Prostate gland (tissue), 2 donors: ENCODE results near the gene TPD52L1. TPM values are rescaled to one million over a fixed set of nuclear protein-coding genes. Genes with fewer than 3 reads are reported as not detected.

Experiments used
- DNase-seq: peaks from one replicate; pipeline ENCODE4 v3.0.0-alpha.2; 2019; ENCODE audit warnings: low spot score
- H3K27ac ChIP-seq, 2 donors: fragments of 200-600 bp; sonication (generic); 2 replicates each; pipeline ENCODE4 v1.5.1; 2017 to 2019
- H3K27me3 ChIP-seq: fragments of 200-600 bp; sonication (generic); replicated peaks from 2 replicates; pipeline ENCODE4 v1.5.1; 2019; ENCODE audit not compliant: insufficient read depth
- H3K36me3 ChIP-seq, 2 donors: fragments of 200-600 bp; sonication (generic); 1 replicate in 1 of 2; 2 replicates in 1 of 2; pipeline versions ENCODE4 v1.5.1 to v1.8.1; 2017 to 2019
- H3K4me1 ChIP-seq: fragments of 200-600 bp; sonication (generic); replicated peaks from 2 replicates; pipeline ENCODE4 v1.5.1; 2019
- H3K4me3 ChIP-seq, 2 donors: fragments of 200-600 bp; sonication (generic); 2 replicates each; pipeline ENCODE4 v1.5.1; 2017 to 2019
- H3K9me3 ChIP-seq: fragments of 200-600 bp; sonication (generic); 2 replicates; pipeline ENCODE4 v1.5.1; 2017
- CTCF ChIP-seq, 4 experiments: fragments of 200-600 bp in 2 of 4; fragments of 450-650 bp in 2 of 4; sonication (generic) in 2 of 4; IDR thresholded peaks; 1 replicate in 3 of 4; 2 replicates in 1 of 4; pipeline ENCODE4 v1.5.1; 2016 to 2019; ENCODE audit warnings: antibody characterized with exemption in 4 of 4, mild to moderate bottlenecking in 2 of 4, moderate library complexity in 2 of 4
- POLR2A ChIP-seq: fragments of 450-650 bp; IDR thresholded peaks from one replicate; pipeline ENCODE4 v1.6.1; 2016; ENCODE audit warnings: antibody characterized with exemption, mild to moderate bottlenecking
- POLR2AphosphoS5 ChIP-seq: sonication (generic); formaldehyde crosslinking; IDR thresholded peaks from one replicate; pipeline ENCODE4 v1.6.1; 2017; ENCODE audit warnings: antibody characterized with exemption
- WGBS: methylation state at CpG from one replicate; pipeline ENCODE4 v1.1.5; 2018; 5-methylcytosine and 5-hydroxymethylcytosine counted together
- intact Hi-C: fragments of 100-400 bp; cut with DNase I; formaldehyde crosslinking; loops from one replicate; pipeline ENCODE4 v1.14.2; 2022
- total RNA-seq, 2 donors: library from RNA; depleted of rRNA; stranded (reverse); fragments of >200 nt; gene quantifications; one replicate each; pipeline ENCODE4 v1.1.0, GENCODE V29; 2016

Gene TPD52L1
- total RNA-seq, 2 donors from 2014 or later: 63.9 to 105 TPM

- no peaks in the 10 kb centered on the region for H3K4me1 ChIP-seq
- no peaks in the 10 kb centered on the region for H3K9me3 ChIP-seq
- no peaks in the 10 kb centered on the region for H3K36me3 ChIP-seq
- TF ChIP-seq POLR2AphosphoS5: no peak
- no peak for TF ChIP-seq POLR2A
- no peak for TF ChIP-seq CTCF (IDR thresholded peaks at IDR 0.05)
- no peak overlapping the region for H3K4me3 ChIP-seq
- DNase-seq: no peak
- no peaks in the 10 kb centered on the region for H3K27me3 ChIP-seq
- 92% methylated on average over 2 of the region's 2 CpGs for WGBS
- intact Hi-C loops: no loop called here
- H3K27ac ChIP-seq: no peak overlapping the region
Measured at GRCh38 chr6:125138083-125138482, 15.5 kb upstream of the TPD52L1 start.

GRCh38 chr6:125140808-125141207 lies 12.8 kb upstream of the TPD52L1 start:
- no peak for DNase-seq
- H3K27me3 ChIP-seq: no peaks in the 10 kb centered on the region
- H3K36me3 ChIP-seq: no peaks in the 10 kb centered on the region
- H3K4me3 ChIP-seq: no peak overlapping the region
- intact Hi-C loops: no loop called here
- no peak overlapping the region for H3K27ac ChIP-seq
- H3K4me1 ChIP-seq: no peaks in the 10 kb centered on the region
- no peak for TF ChIP-seq POLR2A
- no peak for TF ChIP-seq POLR2AphosphoS5
- no peak for TF ChIP-seq CTCF (IDR thresholded peaks at IDR 0.05)
- no peaks in the 10 kb centered on the region for H3K9me3 ChIP-seq

- DNase-seq: no peak
- intact Hi-C loops: no loop called here
- TF ChIP-seq POLR2A (no peak), POLR2AphosphoS5 (no peak), CTCF (IDR thresholded peaks at IDR 0.05) (no peak)
- Histone ChIP-seq H3K4me3 (no peak overlapping the region), H3K9me3 (no peaks in the 10 kb centered on the region), H3K4me1 (no peaks in the 10 kb centered on the region), H3K36me3 (no peaks in the 10 kb centered on the region), H3K27ac (no peak overlapping the region), H3K27me3 (no peaks in the 10 kb centered on the region)
- WGBS: 77% methylated on average over 2 of the region's 2 CpGs
Measured at GRCh38 chr6:125142618-125143017, 11.0 kb upstream of the TPD52L1 start.

GRCh38 chr6:125144822-125145221 lies 8.8 kb upstream of the TPD52L1 start:
- WGBS: 86% methylated on average over 1 of the region's 1 CpG
- intact Hi-C loops: no loop called here
- no peak for DNase-seq

More at GRCh38 chr6:125144822-125145221, 8.8 kb upstream of the TPD52L1 start:
- Histone ChIP-seq H3K27me3 (no peaks in the 10 kb centered on the region), H3K4me3 (no peak overlapping the region), H3K27ac (no peak overlapping the region), H3K9me3 (no peaks in the 10 kb centered on the region), H3K4me1 (no peaks in the 10 kb centered on the region), H3K36me3 (no peaks in the 10 kb centered on the region)
- TF ChIP-seq CTCF (IDR thresholded peaks at IDR 0.05) (no peak), POLR2A (no peak), POLR2AphosphoS5 (no peak)
